ENCODE data around the gene PPM1B.

Gene PPM1B

DNA sequence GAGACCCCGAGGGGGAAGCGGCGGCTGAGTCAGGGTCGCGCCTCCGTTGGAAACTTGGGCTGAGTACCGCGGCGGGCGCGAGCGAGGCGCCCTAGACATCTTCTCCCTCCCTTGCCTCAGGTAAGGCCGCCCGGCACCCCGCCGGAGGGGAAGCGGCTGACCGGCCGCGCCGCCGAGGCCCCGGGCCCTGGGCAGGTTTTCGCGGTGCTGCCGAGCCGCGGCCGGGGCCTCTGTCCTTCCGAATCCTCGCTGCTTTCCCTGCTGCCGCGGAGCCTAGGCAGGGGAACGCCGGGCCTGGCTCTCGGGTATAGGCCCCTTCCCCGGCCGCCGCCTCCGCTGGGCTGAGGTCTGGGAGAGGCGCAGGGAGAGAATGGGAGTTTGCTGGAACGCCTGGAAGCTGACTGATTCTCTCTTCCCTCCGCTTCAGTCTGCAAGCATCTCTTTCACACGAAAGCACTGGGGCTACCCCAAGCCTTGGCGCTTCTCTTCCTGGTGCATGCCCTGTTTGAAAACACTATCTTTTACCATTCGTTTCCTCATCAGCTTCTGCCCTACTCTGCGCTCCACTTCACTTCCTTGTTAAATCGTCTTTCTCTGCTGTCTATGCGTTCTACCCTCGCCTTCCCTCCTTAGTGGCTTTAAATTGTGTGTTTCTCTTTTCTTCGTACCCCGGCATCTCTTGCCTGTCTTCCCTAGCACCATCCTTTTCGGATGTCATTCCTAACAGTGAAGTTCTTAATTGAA lies 652 bp downstream of the PPM1B start (continued):
- TF ChIP-seq ZNF555 (tag by site-specific recombination; conservative IDR thresholded peaks at IDR 0.05): no peak
- TF ChIP-seq ZNF510 (tag by site-specific recombination; IDR thresholded peaks at IDR 0.05; ENCODE audit: insufficient replicate concordance): no peak
- TF ChIP-seq, protein P1, sequence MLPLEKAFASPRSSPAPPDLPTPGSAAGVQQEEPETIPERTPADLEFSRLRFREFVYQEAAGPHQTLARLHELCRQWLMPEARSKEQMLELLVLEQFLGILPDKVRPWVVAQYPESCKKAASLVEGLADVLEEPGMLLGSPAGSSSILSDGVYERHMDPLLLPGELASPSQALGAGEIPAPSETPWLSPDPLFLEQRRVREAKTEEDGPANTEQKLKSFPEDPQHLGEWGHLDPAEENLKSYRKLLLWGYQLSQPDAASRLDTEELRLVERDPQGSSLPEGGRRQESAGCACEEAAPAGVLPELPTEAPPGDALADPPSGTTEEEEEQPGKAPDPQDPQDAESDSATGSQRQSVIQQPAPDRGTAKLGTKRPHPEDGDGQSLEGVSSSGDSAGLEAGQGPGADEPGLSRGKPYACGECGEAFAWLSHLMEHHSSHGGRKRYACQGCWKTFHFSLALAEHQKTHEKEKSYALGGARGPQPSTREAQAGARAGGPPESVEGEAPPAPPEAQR (tag by site-specific recombination; IDR thresholded peaks at IDR 0.05): no peak
- no peak for TF ChIP-seq EGR2 (tag by site-specific recombination; IDR thresholded peaks at IDR 0.05; ENCODE audit: low read depth)
- TF ChIP-seq YY2 (tag by site-specific recombination; IDR thresholded peaks at IDR 0.05): no peak
- no peak for TF ChIP-seq ZNF514 (tag by site-specific recombination; IDR thresholded peaks at IDR 0.05)
- TF ChIP-seq ZNF292 (tag by site-specific recombination; IDR thresholded peaks at IDR 0.05; ENCODE audit: borderline replicate concordance, low read depth): no peak
- no peak for TF ChIP-seq FEZF1 (tag by site-specific recombination; IDR thresholded peaks at IDR 0.05)
- TF ChIP-seq ZNF335 (tag by site-specific recombination; conservative IDR thresholded peaks at IDR 0.05): peak; percentile 55
- no peak for TF ChIP-seq ZNF223 (tag by site-specific recombination; IDR thresholded peaks at IDR 0.05)
- no peak for TF ChIP-seq RBAK (tag by site-specific recombination; IDR thresholded peaks at IDR 0.05)
- TF ChIP-seq ZNF600 (tag by site-specific recombination; IDR thresholded peaks at IDR 0.05): no peak; the same call in none of the 2 replicates
- no peak for TF ChIP-seq ZNF184 (tag by site-specific recombination; IDR thresholded peaks at IDR 0.05)
- TF ChIP-seq ZNF596 (tag by site-specific recombination; IDR thresholded peaks at IDR 0.05): no peak
- TF ChIP-seq PRDM1 (tag by site-specific recombination; IDR thresholded peaks at IDR 0.05): peak; percentile 83
- no peak for TF ChIP-seq ZNF791 (tag by site-specific recombination; IDR thresholded peaks at IDR 0.05)
- TF ChIP-seq, protein P2, sequence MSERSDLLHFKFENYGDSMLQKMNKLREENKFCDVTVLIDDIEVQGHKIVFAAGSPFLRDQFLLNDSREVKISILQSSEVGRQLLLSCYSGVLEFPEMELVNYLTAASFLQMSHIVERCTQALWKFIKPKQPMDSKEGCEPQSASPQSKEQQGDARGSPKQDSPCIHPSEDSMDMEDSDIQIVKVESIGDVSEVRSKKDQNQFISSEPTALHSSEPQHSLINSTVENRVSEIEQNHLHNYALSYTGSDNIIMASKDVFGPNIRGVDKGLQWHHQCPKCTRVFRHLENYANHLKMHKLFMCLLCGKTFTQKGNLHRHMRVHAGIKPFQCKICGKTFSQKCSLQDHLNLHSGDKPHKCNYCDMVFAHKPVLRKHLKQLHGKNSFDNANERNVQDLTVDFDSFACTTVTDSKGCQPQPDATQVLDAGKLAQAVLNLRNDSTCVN (tag by site-specific recombination; optimal IDR thresholded peaks at IDR 0.05): peak; percentile 27
- no peak for TF ChIP-seq ZNF76 (tag by site-specific recombination; IDR thresholded peaks at IDR 0.05; ENCODE audit: borderline replicate concordance, low read depth)
- no peak for TF ChIP-seq BCL11B (tag by site-specific recombination; IDR thresholded peaks at IDR 0.05; ENCODE audit: low read depth)
- no peak for TF ChIP-seq ZFHX2 (tag by site-specific recombination; conservative IDR thresholded peaks at IDR 0.05)
- TF ChIP-seq ZNF24 (tag by site-specific recombination; IDR thresholded peaks at IDR 0.05): no peak
- TF ChIP-seq ZNF561 (tag by site-specific recombination; IDR thresholded peaks at IDR 0.05; ENCODE audit: borderline replicate concordance): no peak
- no peak for TF ChIP-seq ZNF707 (tag by site-specific recombination; IDR thresholded peaks at IDR 0.05)
- TF ChIP-seq, protein P3, sequence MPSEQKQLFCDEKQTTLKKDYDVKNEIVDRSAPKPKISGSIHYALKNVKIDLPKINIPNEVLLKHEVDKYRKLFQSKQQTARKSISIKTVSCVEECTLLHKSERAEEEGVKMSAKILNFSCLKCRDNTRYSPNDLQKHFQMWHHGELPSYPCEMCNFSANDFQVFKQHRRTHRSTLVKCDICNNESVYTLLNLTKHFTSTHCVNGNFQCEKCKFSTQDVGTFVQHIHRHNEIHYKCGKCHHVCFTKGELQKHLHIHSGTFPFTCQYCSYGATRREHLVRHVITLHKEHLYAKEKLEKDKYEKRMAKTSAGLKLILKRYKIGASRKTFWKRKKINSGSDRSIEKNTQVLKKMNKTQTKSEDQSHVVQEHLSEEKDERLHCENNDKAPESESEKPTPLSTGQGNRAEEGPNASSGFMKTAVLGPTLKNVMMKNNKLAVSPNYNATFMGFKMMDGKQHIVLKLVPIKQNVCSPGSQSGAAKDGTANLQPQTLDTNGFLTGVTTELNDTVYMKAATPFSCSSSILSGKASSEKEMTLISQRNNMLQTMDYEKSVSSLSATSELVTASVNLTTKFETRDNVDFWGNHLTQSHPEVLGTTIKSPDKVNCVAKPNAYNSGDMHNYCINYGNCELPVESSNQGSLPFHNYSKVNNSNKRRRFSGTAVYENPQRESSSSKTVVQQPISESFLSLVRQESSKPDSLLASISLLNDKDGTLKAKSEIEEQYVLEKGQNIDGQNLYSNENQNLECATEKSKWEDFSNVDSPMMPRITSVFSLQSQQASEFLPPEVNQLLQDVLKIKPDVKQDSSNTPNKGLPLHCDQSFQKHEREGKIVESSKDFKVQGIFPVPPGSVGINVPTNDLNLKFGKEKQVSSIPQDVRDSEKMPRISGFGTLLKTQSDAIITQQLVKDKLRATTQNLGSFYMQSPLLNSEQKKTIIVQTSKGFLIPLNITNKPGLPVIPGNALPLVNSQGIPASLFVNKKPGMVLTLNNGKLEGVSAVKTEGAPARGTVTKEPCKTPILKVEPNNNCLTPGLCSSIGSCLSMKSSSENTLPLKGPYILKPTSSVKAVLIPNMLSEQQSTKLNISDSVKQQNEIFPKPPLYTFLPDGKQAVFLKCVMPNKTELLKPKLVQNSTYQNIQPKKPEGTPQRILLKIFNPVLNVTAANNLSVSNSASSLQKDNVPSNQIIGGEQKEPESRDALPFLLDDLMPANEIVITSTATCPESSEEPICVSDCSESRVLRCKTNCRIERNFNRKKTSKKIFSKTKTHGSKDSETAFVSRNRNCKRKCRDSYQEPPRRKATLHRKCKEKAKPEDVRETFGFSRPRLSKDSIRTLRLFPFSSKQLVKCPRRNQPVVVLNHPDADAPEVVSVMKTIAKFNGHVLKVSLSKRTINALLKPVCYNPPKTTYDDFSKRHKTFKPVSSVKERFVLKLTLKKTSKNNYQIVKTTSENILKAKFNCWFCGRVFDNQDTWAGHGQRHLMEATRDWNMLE (tag by site-specific recombination; conservative IDR thresholded peaks at IDR 0.05; ENCODE audit: low read depth): no peak
- TF ChIP-seq KLF10 (tag by site-specific recombination; IDR thresholded peaks at IDR 0.05): no peak
- TF ChIP-seq REPIN1 (tag by site-specific recombination; IDR thresholded peaks at IDR 0.05; ENCODE audit: low read depth): no peak
- TF ChIP-seq, protein P4, sequence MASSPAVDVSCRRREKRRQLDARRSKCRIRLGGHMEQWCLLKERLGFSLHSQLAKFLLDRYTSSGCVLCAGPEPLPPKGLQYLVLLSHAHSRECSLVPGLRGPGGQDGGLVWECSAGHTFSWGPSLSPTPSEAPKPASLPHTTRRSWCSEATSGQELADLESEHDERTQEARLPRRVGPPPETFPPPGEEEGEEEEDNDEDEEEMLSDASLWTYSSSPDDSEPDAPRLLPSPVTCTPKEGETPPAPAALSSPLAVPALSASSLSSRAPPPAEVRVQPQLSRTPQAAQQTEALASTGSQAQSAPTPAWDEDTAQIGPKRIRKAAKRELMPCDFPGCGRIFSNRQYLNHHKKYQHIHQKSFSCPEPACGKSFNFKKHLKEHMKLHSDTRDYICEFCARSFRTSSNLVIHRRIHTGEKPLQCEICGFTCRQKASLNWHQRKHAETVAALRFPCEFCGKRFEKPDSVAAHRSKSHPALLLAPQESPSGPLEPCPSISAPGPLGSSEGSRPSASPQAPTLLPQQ (tag by site-specific recombination; IDR thresholded peaks at IDR 0.05): 0 out of 2 replicates have a peak, but pooled peaks have one; percentile 18
- no peak for TF ChIP-seq ZNF266 (tag by site-specific recombination; IDR thresholded peaks at IDR 0.05; ENCODE audit: low read depth)
- no peak for TF ChIP-seq ZNF433 (tag by site-specific recombination; IDR thresholded peaks at IDR 0.05; ENCODE audit: low read depth)
- TF ChIP-seq GFI1B (tag by site-specific recombination; IDR thresholded peaks at IDR 0.05): no peak
- no peak for TF ChIP-seq ZNF837 (tag by site-specific recombination; IDR thresholded peaks at IDR 0.05)
- no peak for TF ChIP-seq ZNF621 (tag by site-specific recombination; IDR thresholded peaks at IDR 0.05)
- TF ChIP-seq ZNF624 (tag by site-specific recombination; IDR thresholded peaks at IDR 0.05): no peak
